ENCODE results near the gene ENPP1.

DNA sequence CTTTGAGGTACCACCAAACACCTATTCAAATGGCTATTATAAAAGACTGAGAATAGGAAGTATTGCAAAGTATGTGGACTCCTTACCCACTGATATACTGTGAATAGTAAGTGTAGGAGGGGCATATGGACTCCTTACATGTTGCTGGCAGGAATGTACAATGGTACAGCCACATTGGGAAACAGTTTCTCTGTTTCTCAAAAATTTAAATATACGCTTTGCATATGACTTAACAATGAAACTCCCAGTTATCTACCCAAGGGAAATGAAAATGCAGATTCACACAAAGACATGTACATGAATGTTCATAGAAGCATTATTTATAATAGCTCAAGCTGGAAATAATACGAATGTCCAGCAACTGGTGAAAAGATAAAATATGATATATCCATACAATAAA, 5.5 kb upstream of the ENPP1 start:
- TF ChIP-seq POLR2A (IDR thresholded peaks at IDR 0.05) = no peak
- TF ChIP-seq, protein P1, sequence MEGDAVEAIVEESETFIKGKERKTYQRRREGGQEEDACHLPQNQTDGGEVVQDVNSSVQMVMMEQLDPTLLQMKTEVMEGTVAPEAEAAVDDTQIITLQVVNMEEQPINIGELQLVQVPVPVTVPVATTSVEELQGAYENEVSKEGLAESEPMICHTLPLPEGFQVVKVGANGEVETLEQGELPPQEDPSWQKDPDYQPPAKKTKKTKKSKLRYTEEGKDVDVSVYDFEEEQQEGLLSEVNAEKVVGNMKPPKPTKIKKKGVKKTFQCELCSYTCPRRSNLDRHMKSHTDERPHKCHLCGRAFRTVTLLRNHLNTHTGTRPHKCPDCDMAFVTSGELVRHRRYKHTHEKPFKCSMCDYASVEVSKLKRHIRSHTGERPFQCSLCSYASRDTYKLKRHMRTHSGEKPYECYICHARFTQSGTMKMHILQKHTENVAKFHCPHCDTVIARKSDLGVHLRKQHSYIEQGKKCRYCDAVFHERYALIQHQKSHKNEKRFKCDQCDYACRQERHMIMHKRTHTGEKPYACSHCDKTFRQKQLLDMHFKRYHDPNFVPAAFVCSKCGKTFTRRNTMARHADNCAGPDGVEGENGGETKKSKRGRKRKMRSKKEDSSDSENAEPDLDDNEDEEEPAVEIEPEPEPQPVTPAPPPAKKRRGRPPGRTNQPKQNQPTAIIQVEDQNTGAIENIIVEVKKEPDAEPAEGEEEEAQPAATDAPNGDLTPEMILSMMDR (IDR thresholded peaks at IDR 0.05) = no peak
